ENCODE data around the gene MLLT11. TPM values are rescaled to one million over a fixed set of nuclear protein-coding genes. Genes with fewer than 3 reads are reported as not detected.
"Not testable (repeated sequence)": the region's sequence is repeated elsewhere in the genome, so short reads cannot be mapped to it uniquely, and the experiment has no call there.

MLLT11 gene
- total RNA-seq, 2 donors from 2014 or later, result 5.3 to 5.6 TPM

- DNase-seq (no peak), ATAC-seq (replicated peaks in 1 of 2) (no peak)
- Mint-ChIP-seq H3K36me3 (ENCODE audit: insufficient read depth in 2 of 2) (peaks cover 12 to 30% of the 10 kb centered on the region in 2 donors), H3K27ac (peak overlapping the region; percentile 95), H3K4me3 (peak overlapping the region; percentile 87 to 99), H3K9me3 (no peaks in the 10 kb centered on the region), H3K4me1 (ENCODE audit: low read depth) (peaks cover 63% of the 10 kb centered on the region), H3K27me3 (ENCODE audit: low read depth) (no peaks in the 10 kb centered on the region)
Measured at GRCh38 chr1:151060657-151061421, 642 bp downstream of the MLLT11 start.

- peaks cover 55% of the 10 kb centered on the region for H3K4me1 Mint-ChIP-seq (ENCODE audit: low read depth)
- peak overlapping the region in 1 of 2 donors; percentile 3 for H3K4me3 Mint-ChIP-seq
- no peaks in the 10 kb centered on the region for H3K9me3 Mint-ChIP-seq
Measured at GRCh38 chr1:151061704-151062103, 1.5 kb downstream of the MLLT11 start.

GRCh38 chr1:151062741-151063371, 2.7 kb downstream of the MLLT11 start:
- no peak overlapping the region for H3K27ac Mint-ChIP-seq

More at GRCh38 chr1:151061704-151062103, 1.5 kb downstream of the MLLT11 start:
- peaks cover 12 to 23% of the 10 kb centered on the region in 2 donors for H3K36me3 Mint-ChIP-seq (ENCODE audit: insufficient read depth in 2 of 2)
- H3K27ac Mint-ChIP-seq, result no peak overlapping the region
- no peaks in the 10 kb centered on the region for H3K27me3 Mint-ChIP-seq (ENCODE audit: low read depth)
- no peak for ATAC-seq (replicated peaks in 1 of 2)
- no peak for DNase-seq

DNA sequence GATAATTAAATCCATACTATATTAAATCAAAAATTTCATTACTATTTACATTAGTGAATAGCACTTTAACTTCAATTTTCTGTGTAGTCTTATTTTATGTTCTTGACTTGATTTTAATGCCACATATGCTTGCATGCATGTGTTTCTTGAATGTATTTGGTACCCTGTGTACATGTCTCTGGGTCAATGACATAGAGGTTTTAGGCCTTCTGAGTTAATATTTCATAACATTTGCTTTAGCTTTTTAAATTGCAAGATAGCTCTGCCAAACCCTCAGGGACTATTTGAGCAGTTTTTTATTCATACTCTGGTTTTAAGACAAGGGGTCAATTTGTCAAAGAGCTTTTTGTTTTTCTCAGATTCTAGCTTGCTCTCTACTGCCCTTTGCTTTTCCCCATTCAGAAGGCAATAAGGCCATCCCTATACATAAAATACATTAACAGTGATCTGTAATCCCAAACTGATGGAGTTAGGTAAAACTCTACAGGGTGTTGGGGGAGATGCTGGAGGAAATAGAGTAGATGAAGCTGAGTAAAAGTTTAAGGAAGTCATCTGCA, 5.0 kb downstream of the MLLT11 start:
- DNase-seq (no peak), ATAC-seq (replicated peaks in 1 of 2) (no peak)
- Mint-ChIP-seq H3K4me1 (ENCODE audit: low read depth) (peaks cover 64% of the 10 kb centered on the region), H3K27ac (no peak overlapping the region), H3K9me3 (no peaks in the 10 kb centered on the region), H3K4me3 (no peak overlapping the region), H3K27me3 (ENCODE audit: low read depth) (no peaks in the 10 kb centered on the region), H3K36me3 (ENCODE audit: insufficient read depth in 2 of 2) (peaks cover 0 to 3% of the 10 kb centered on the region in 2 donors)

More at GRCh38 chr1:151062741-151063371, 2.7 kb downstream of the MLLT11 start:
- Mint-ChIP-seq H3K4me3 (no peak overlapping the region), H3K27me3 (ENCODE audit: low read depth) (no peaks in the 10 kb centered on the region), H3K9me3 (no peaks in the 10 kb centered on the region), H3K36me3 (ENCODE audit: insufficient read depth in 2 of 2) (peaks cover 6 to 15% of the 10 kb centered on the region in 2 donors), H3K4me1 (ENCODE audit: low read depth) (peaks cover 50% of the 10 kb centered on the region)
- ATAC-seq (replicated peaks in 1 of 2) (no peak), DNase-seq (no peak)

GRCh38 chr1:151067185-151067584, 7.0 kb downstream of the MLLT11 start:
- Mint-ChIP-seq H3K4me1 (ENCODE audit: low read depth) (peaks cover 53% of the 10 kb centered on the region), H3K4me3 (no peak overlapping the region), H3K36me3 (ENCODE audit: insufficient read depth in 2 of 2) (peaks cover 5 to 8% of the 10 kb centered on the region in 2 donors), H3K9me3 (no peaks in the 10 kb centered on the region), H3K27me3 (ENCODE audit: low read depth) (no peaks in the 10 kb centered on the region), H3K27ac (peak overlapping the region; percentile 4)
- DNase-seq, result no peak
- no peak for ATAC-seq (replicated peaks in 1 of 2)

- no peaks in the 10 kb centered on the region for H3K9me3 Mint-ChIP-seq
- H3K4me3 Mint-ChIP-seq, result peak overlapping the region; percentile 99 to 100
- no peak for ATAC-seq (replicated peaks in 1 of 2)
- H3K36me3 Mint-ChIP-seq (ENCODE audit: insufficient read depth in 2 of 2), result peaks cover 5 to 8% of the 10 kb centered on the region in 2 donors
- H3K27ac Mint-ChIP-seq, result peak overlapping the region; percentile 75
- H3K4me1 Mint-ChIP-seq (ENCODE audit: low read depth), result peaks cover 45% of the 10 kb centered on the region
- DNase-seq, result no peak
- no peaks in the 10 kb centered on the region for H3K27me3 Mint-ChIP-seq (ENCODE audit: low read depth)
Measured at GRCh38 chr1:151069103-151069486, 8.9 kb downstream of the MLLT11 start.

DNA sequence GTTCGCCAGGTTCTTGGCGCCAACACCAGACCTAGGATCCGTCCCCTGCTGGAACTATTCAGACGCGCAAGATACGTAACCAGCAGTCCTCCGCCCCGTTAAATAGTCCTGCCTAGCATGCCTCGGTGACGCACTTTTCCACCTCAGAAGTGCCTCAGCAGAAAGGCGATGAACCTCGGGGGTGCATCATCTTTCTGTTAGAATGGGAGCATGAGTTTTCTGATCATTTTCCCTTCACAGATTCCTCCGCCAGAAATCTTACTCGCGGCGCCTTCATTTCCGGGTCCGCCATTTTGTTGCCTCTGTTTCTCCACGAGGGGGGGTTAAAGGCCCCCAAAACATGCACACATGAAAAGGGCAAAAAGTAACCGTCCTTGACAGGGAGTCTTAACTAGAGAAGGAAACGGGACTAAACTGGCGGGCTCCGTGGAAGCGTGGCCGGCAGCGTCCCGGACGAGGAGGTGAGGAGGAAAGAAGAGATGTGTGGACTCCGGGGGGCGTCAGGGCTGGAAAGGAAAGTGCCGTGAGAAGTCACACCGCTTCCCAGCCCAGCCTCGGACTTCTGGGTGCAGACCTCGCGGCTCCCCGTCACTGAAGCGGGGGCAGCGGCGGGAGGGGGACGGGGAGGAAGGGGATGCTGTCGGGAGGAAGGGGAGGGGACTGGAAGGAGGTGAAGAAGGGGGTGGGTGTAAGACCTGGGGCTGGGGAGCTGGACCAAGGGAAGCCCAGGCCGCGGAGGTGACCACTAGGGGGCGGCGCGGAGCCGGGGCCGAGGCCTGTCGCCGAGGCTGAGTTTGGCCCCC, 10.5 kb downstream of the MLLT11 start, which contains the start of gene GABPB2:
Gene GABPB2 (plus strand): TSS at position 288 of the 803 bp plus-strand sequence. CDS start 17,429 bp downstream, outside the sequence.
- peak within 1 kb of the TSS; percentile 99 to 100 for H3K4me3 Mint-ChIP-seq
- DNase-seq, result peak; percentile 93 to 96
- ATAC-seq (replicated peaks in 1 of 2), result peak; percentile 92 to 93
- H3K27me3 Mint-ChIP-seq (ENCODE audit: low read depth), result no peaks in the 10 kb centered on the region
- peaks cover 41% of the 10 kb centered on the region for H3K4me1 Mint-ChIP-seq (ENCODE audit: low read depth)
- H3K9me3 Mint-ChIP-seq, result no peaks in the 10 kb centered on the region
- peaks cover 5 to 7% of the 10 kb centered on the region in 2 donors for H3K36me3 Mint-ChIP-seq (ENCODE audit: insufficient read depth in 2 of 2)
- peak within 1 kb of the TSS; percentile 97 for H3K27ac Mint-ChIP-seq

DNA sequence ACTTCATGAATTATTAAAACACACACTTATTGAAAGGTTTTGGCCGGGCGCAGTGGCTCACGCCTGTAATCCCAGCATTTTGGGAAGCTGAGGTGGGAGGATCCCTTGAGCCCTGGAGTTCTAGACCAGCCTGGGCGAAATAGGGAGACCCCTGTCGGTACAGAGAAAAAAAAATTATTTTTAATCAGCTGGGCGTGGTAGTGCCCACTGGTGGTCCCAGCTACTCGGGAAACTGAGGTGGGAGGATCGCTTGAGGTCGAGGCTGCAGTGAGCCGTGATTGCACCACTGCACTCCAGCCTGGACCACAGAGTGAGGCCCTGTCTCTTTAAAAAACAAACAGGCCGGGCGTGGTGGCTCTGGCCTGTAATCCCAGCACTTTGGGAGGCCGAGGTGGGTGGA, 12.0 kb downstream of the MLLT11 start:
- ATAC-seq (replicated peaks in 1 of 2) (no peak), DNase-seq (no peak)
- peaks cover 39% of the 10 kb centered on the region for H3K4me1 Mint-ChIP-seq (ENCODE audit: low read depth)
- peak overlapping the region; percentile 97 for H3K27ac Mint-ChIP-seq
- no peaks in the 10 kb centered on the region for H3K9me3 Mint-ChIP-seq
- no peaks in the 10 kb centered on the region for H3K27me3 Mint-ChIP-seq (ENCODE audit: low read depth)
- H3K4me3 Mint-ChIP-seq, result peak overlapping the region; percentile 99 to 100
- peaks cover 5 to 7% of the 10 kb centered on the region in 2 donors for H3K36me3 Mint-ChIP-seq (ENCODE audit: insufficient read depth in 2 of 2)

DNA sequence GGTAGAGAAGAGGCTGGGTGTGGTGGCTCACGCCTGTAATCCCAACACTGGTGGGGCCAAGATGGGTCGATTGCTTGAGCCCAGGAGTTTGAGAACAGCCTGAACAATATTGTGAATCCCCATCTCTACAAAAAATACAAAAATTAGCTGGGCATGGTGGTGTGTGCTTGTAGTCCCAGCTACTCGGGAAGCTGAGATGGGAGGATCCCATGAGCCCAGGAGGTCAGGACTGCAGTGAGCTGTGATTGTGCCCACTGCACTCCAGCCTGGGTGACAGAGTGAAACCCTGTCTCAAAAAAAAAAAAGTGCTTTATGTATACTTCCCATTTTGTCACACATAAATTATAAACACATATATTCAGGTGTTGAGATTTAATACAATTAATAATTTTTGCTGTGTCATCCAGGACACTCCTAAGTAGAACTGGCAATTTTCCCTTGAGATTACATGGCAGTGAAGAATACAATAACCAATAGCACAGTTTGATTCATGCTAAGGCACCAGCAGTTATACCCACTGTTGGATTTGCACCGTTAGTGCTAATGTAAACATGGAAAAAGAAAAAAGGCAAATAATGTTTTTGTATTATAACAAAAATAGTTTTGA, 25.9 kb downstream of the MLLT11 start:
- Mint-ChIP-seq H3K4me3 (no peak overlapping the region), H3K27me3 (ENCODE audit: low read depth) (no peaks in the 10 kb centered on the region), H3K27ac (no peak overlapping the region), H3K9me3 (no peaks in the 10 kb centered on the region), H3K4me1 (ENCODE audit: low read depth) (no peaks in the 10 kb centered on the region), H3K36me3 (ENCODE audit: insufficient read depth in 2 of 2) (no peaks in the 10 kb centered on the region)
- DNase-seq (no peak), ATAC-seq (replicated peaks in 1 of 2) (no peak)

GRCh38 chr1:151097426-151097825, 37.2 kb downstream of the MLLT11 start:
- not testable (repeated sequence) for H3K4me3 Mint-ChIP-seq; H3K36me3 Mint-ChIP-seq (ENCODE audit: insufficient read depth in 2 of 2); ATAC-seq (replicated peaks in 1 of 2); H3K27ac Mint-ChIP-seq; H3K27me3 Mint-ChIP-seq (ENCODE audit: low read depth); H3K9me3 Mint-ChIP-seq; DNase-seq; H3K4me1 Mint-ChIP-seq (ENCODE audit: low read depth)

DNA sequence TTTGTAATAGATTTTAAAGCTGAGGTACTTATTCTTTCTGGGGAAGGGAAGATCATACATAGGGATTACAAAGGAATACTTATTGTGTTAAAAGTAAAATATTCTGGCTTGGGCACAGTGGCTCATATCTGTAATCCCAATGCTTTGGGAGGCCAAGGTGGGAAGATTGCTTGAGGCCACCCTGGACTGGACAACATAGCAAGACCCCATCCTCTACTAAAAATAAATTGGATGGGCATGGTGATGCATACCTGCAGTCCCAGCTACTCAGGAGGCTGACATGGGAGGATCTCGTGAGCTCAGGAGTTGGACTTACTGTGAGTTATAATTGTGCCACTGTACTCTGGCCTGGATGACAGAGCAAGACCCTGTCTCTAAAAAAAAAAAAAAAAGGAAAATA, 37.9 kb downstream of the MLLT11 start:
- Mint-ChIP-seq H3K36me3 (ENCODE audit: insufficient read depth in 2 of 2) (no peaks in the 10 kb centered on the region), H3K27ac (no peak overlapping the region), H3K4me1 (ENCODE audit: low read depth) (no peaks in the 10 kb centered on the region), H3K27me3 (ENCODE audit: low read depth) (no peaks in the 10 kb centered on the region), H3K4me3 (no peak overlapping the region), H3K9me3 (no peaks in the 10 kb centered on the region)
- no peak for ATAC-seq (replicated peaks in 1 of 2)
- no peak for DNase-seq

- Mint-ChIP-seq H3K4me3 (no peak overlapping the region), H3K4me1 (ENCODE audit: low read depth) (no peaks in the 10 kb centered on the region), H3K27me3 (ENCODE audit: low read depth) (no peaks in the 10 kb centered on the region), H3K9me3 (no peaks in the 10 kb centered on the region), H3K36me3 (ENCODE audit: insufficient read depth in 2 of 2) (peaks cover 0 to 3% of the 10 kb centered on the region in 2 donors), H3K27ac (peak overlapping the region; percentile 85)
- no peak for DNase-seq
- ATAC-seq (replicated peaks in 1 of 2), result no peak
Measured at GRCh38 chr1:151104630-151105029, 44.4 kb downstream of the MLLT11 start.
